IPS-15b (cell line): ENCODE results near the gene SOD1.

Experiments used
- H3K27me3 ChIP-seq: one replicate; pipeline ENCODE4 v1.6.1; 2013; ENCODE audit warnings: low read length; ENCODE audit not compliant: control insufficient read depth, insufficient read depth
- H3K36me3 ChIP-seq: one replicate; pipeline ENCODE4 v1.6.1; 2013; ENCODE audit warnings: low read length; ENCODE audit not compliant: control insufficient read depth, insufficient read depth
- H3K4me1 ChIP-seq: one replicate; pipeline ENCODE4 v1.6.1; 2013; ENCODE audit warnings: mild to moderate bottlenecking, low read length; ENCODE audit not compliant: control insufficient read depth, insufficient read depth
- H3K4me3 ChIP-seq: one replicate; pipeline ENCODE4 v1.5.1; 2013; ENCODE audit warnings: low read depth, low read length
- H3K9ac ChIP-seq: one replicate; pipeline ENCODE4 v1.6.1; 2013; ENCODE audit warnings: low read depth, mild to moderate bottlenecking, low read length
- H3K9me3 ChIP-seq: one replicate; pipeline ENCODE4 v1.6.1; 2013; ENCODE audit warnings: mild to moderate bottlenecking, low read length; ENCODE audit not compliant: control insufficient read depth, insufficient read depth

Gene SOD1

GRCh38 chr21:31693222-31693621, 33.7 kb downstream of the SOD1 start:
- peaks cover 37% of the 10 kb centered on the region for H3K36me3 ChIP-seq
- H3K4me1 ChIP-seq: no peaks in the 10 kb centered on the region
- H3K9me3 ChIP-seq: no peaks in the 10 kb centered on the region
- H3K4me3 ChIP-seq: no peak overlapping the region
- no peak overlapping the region for H3K9ac ChIP-seq
- H3K27me3 ChIP-seq: no peaks in the 10 kb centered on the region

GRCh38 chr21:31696424-31696823, 36.9 kb downstream of the SOD1 start:
- Histone ChIP-seq H3K4me3 (no peak overlapping the region), H3K9ac (no peak overlapping the region), H3K36me3 (peaks cover 33% of the 10 kb centered on the region), H3K27me3 (no peaks in the 10 kb centered on the region), H3K9me3 (no peaks in the 10 kb centered on the region), H3K4me1 (no peaks in the 10 kb centered on the region)

GRCh38 chr21:31698461-31698860, 39.0 kb downstream of the SOD1 start:
- no peak overlapping the region for H3K9ac ChIP-seq
- H3K9me3 ChIP-seq: no peaks in the 10 kb centered on the region
- H3K27me3 ChIP-seq: no peaks in the 10 kb centered on the region
- peaks cover 25% of the 10 kb centered on the region for H3K36me3 ChIP-seq
- H3K4me1 ChIP-seq: no peaks in the 10 kb centered on the region
- no peak overlapping the region for H3K4me3 ChIP-seq

GRCh38 chr21:31700040-31700439, 40.5 kb downstream of the SOD1 start:
- H3K4me1 ChIP-seq: no peaks in the 10 kb centered on the region
- peaks cover 17% of the 10 kb centered on the region for H3K36me3 ChIP-seq

GRCh38 chr21:31706562-31706961, 47.1 kb downstream of the SOD1 start:
- no peak overlapping the region for H3K4me3 ChIP-seq
- H3K36me3 ChIP-seq: peaks cover 2% of the 10 kb centered on the region
- peaks cover 5% of the 10 kb centered on the region for H3K4me1 ChIP-seq
- no peak overlapping the region for H3K9ac ChIP-seq
- H3K27me3 ChIP-seq: no peaks in the 10 kb centered on the region
- H3K9me3 ChIP-seq: no peaks in the 10 kb centered on the region

More at GRCh38 chr21:31700040-31700439, 40.5 kb downstream of the SOD1 start:
- H3K9ac ChIP-seq: no peak overlapping the region
- H3K4me3 ChIP-seq: no peak overlapping the region
- H3K9me3 ChIP-seq: no peaks in the 10 kb centered on the region
- H3K27me3 ChIP-seq: no peaks in the 10 kb centered on the region

- H3K4me3 ChIP-seq: no peak overlapping the region
- H3K9me3 ChIP-seq: no peaks in the 10 kb centered on the region
- H3K36me3 ChIP-seq: no peaks in the 10 kb centered on the region
- no peak overlapping the region for H3K9ac ChIP-seq
- H3K4me1 ChIP-seq: peaks cover 5% of the 10 kb centered on the region
- no peaks in the 10 kb centered on the region for H3K27me3 ChIP-seq
Observed at GRCh38 chr21:31707499-31707898, 48.0 kb downstream of the SOD1 start.

- no peak overlapping the region for H3K4me3 ChIP-seq
- H3K9me3 ChIP-seq: no peaks in the 10 kb centered on the region
- H3K27me3 ChIP-seq: no peaks in the 10 kb centered on the region
- no peaks in the 10 kb centered on the region for H3K36me3 ChIP-seq
- H3K4me1 ChIP-seq: peaks cover 5% of the 10 kb centered on the region
- H3K9ac ChIP-seq: no peak overlapping the region
Observed at GRCh38 chr21:31708541-31708940, 49.0 kb downstream of the SOD1 start.

- H3K4me3 ChIP-seq: no peak overlapping the region
- H3K4me1 ChIP-seq: peaks cover 20% of the 10 kb centered on the region
- H3K9me3 ChIP-seq: no peaks in the 10 kb centered on the region
- H3K36me3 ChIP-seq: no peaks in the 10 kb centered on the region
- H3K27me3 ChIP-seq: no peaks in the 10 kb centered on the region
- no peak overlapping the region for H3K9ac ChIP-seq
Observed at GRCh38 chr21:31710586-31710985, 51.1 kb downstream of the SOD1 start.

- peaks cover 25% of the 10 kb centered on the region for H3K4me1 ChIP-seq
- no peaks in the 10 kb centered on the region for H3K36me3 ChIP-seq
- H3K27me3 ChIP-seq: no peaks in the 10 kb centered on the region
- no peak overlapping the region for H3K9ac ChIP-seq
- H3K9me3 ChIP-seq: no peaks in the 10 kb centered on the region
- H3K4me3 ChIP-seq: no peak overlapping the region
Observed at GRCh38 chr21:31711326-31711725, 51.8 kb downstream of the SOD1 start.

- Histone ChIP-seq H3K36me3 (no peaks in the 10 kb centered on the region), H3K4me3 (no peak overlapping the region), H3K9me3 (no peaks in the 10 kb centered on the region), H3K27me3 (no peaks in the 10 kb centered on the region), H3K9ac (no peak overlapping the region), H3K4me1 (peaks cover 27% of the 10 kb centered on the region)
Observed at GRCh38 chr21:31711745-31712285, 52.3 kb downstream of the SOD1 start.

- Histone ChIP-seq H3K4me3 (no peak overlapping the region), H3K9me3 (no peaks in the 10 kb centered on the region), H3K27me3 (no peaks in the 10 kb centered on the region), H3K9ac (no peak overlapping the region), H3K36me3 (no peaks in the 10 kb centered on the region), H3K4me1 (peaks cover 29% of the 10 kb centered on the region)
Observed at GRCh38 chr21:31713115-31713514, 53.6 kb downstream of the SOD1 start.

- no peaks in the 10 kb centered on the region for H3K9me3 ChIP-seq
- H3K4me1 ChIP-seq: peaks cover 26% of the 10 kb centered on the region
- no peak overlapping the region for H3K4me3 ChIP-seq
- no peaks in the 10 kb centered on the region for H3K36me3 ChIP-seq
- H3K27me3 ChIP-seq: no peaks in the 10 kb centered on the region
- no peak overlapping the region for H3K9ac ChIP-seq
Observed at GRCh38 chr21:31713973-31714740, 54.7 kb downstream of the SOD1 start.
